Ishikawa (cell line): ENCODE results near the gene KLHL28.

Source experiments
- CEBPB ChIP-seq: IDR thresholded peaks from 2 replicates; pipeline ENCODE4 v1.6.1; 2012
- CREB1 ChIP-seq: IDR thresholded peaks from 2 replicates; pipeline ENCODE4 v1.6.1; 2012; ENCODE audit warnings: low read depth
- EGR1 ChIP-seq: IDR thresholded peaks from 2 replicates; pipeline ENCODE4 v1.6.1; 2012
- EP300 ChIP-seq: IDR thresholded peaks from 2 replicates; pipeline ENCODE4 v1.6.1; 2012; ENCODE audit warnings: borderline replicate concordance
- FOXM1 ChIP-seq: IDR thresholded peaks from 2 replicates; pipeline ENCODE4 v1.6.1; 2012; ENCODE audit warnings: low read depth, borderline replicate concordance
- MAX ChIP-seq: IDR thresholded peaks from 2 replicates; pipeline ENCODE4 v1.6.1; 2012
- NFIC ChIP-seq: IDR thresholded peaks from 2 replicates; pipeline ENCODE4 v1.6.1; 2012
- RAD21 ChIP-seq: IDR thresholded peaks from 2 replicates; pipeline ENCODE4 v1.6.1; 2012; ENCODE audit warnings: low read depth
- REST ChIP-seq: IDR thresholded peaks from 2 replicates; pipeline ENCODE4 v1.6.1; 2012; ENCODE audit warnings: low read depth, mild to moderate bottlenecking
- TAF1 ChIP-seq: IDR thresholded peaks from 2 replicates; pipeline ENCODE4 v1.6.1; 2012; ENCODE audit warnings: low read depth, mild to moderate bottlenecking
- TCF12 ChIP-seq: IDR thresholded peaks from 2 replicates; pipeline ENCODE4 v1.6.1; 2012; ENCODE audit warnings: low read depth
- TEAD4 ChIP-seq: IDR thresholded peaks from 2 replicates; pipeline ENCODE4 v1.6.1; 2012
- YY1 ChIP-seq: IDR thresholded peaks from 2 replicates; pipeline ENCODE4 v1.6.1; 2012; ENCODE audit warnings: low read depth
- ZBTB7A ChIP-seq: IDR thresholded peaks from 2 replicates; pipeline ENCODE4 v1.6.1; 2012; ENCODE audit warnings: low read depth

- TF ChIP-seq TCF12 (no peak), RAD21 (no peak), ZBTB7A (no peak), EP300 (no peak), YY1 (no peak; the same call in 1 of the 2 replicates), FOXM1 (no peak), CEBPB (no peak), TEAD4 (no peak), TAF1 (no peak), REST (no peak), EGR1 (no peak), NFIC (no peak), MAX (peak; percentile 74), CREB1 (no peak)
Measured at GRCh38 chr14:44897845-44898151, 63.9 kb downstream of the KLHL28 start.
